Left ventricle myocardium inferior (tissue), 1 donor: ENCODE data around the gene ULK4. TPM values are rescaled to one million over a fixed set of nuclear protein-coding genes. Genes with fewer than 3 reads are reported as not detected.

Experiments
- DNase-seq: peaks from one replicate; pipeline ENCODE4 v3.0.0-alpha.2; 2020
- H3K27ac ChIP-seq: fragments of 200-600 bp; replicated peaks from 2 replicates; pipeline ENCODE4 v1.8.0; 2021
- H3K27me3 ChIP-seq: fragments of 200-600 bp; 2 replicates; pipeline ENCODE4 v1.8.0; 2021; ENCODE audit warnings: low read depth
- H3K36me3 ChIP-seq: fragments of 200-600 bp; 2 replicates; pipeline ENCODE4 v1.8.0; 2021
- H3K4me1 ChIP-seq: fragments of 200-600 bp; 2 replicates; pipeline ENCODE4 v1.8.0; 2021
- H3K4me3 ChIP-seq: fragments of 200-600 bp; 2 replicates; pipeline ENCODE4 v1.8.0; 2021; ENCODE audit warnings: mild to moderate bottlenecking, moderate library complexity
- H3K9me3 ChIP-seq: fragments of 200-600 bp; replicated peaks from 2 replicates; pipeline ENCODE4 v1.8.0; 2021
- CTCF ChIP-seq: fragments of 200-600 bp; IDR thresholded peaks from 2 replicates; pipeline ENCODE4 v1.8.0; 2021; ENCODE audit warnings: antibody characterized with exemption, mild to moderate bottlenecking, borderline replicate concordance
- intact Hi-C: fragments of 100-400 bp; cut with micrococcal nuclease; formaldehyde crosslinking; loops from one replicate; pipeline ENCODE4 v1.11.0; 2022
- total RNA-seq: library from RNA; stranded (reverse); fragmentation: NEBNext Ultra II Directional; extraction: Animal tissue kit (Norgen Biotek cat#: 25700); gene quantifications from one replicate; pipeline ENCODE4 v1.2.1, GENCODE V29; 2021
- donor health status: DM: no; HTN: yes; CAD: no; lungs with severe emphysema.

The ULK4 gene
- total RNA-seq, 1 donor from 2014 or later = 1.8 TPM

- no peak for TF ChIP-seq CTCF
- Histone ChIP-seq H3K4me3 (no peak overlapping the region), H3K27ac (no peak overlapping the region), H3K27me3 (no peaks in the 10 kb centered on the region), H3K9me3 (peaks cover 42% of the 10 kb centered on the region), H3K4me1 (no peaks in the 10 kb centered on the region), H3K36me3 (no peaks in the 10 kb centered on the region)
- intact Hi-C loops = no loop called here
- no peak for DNase-seq
Measured at GRCh38 chr3:41508063-41508696, 453.7 kb downstream of the ULK4 start.

GRCh38 chr3:41507336-41508062 is 454.4 kb downstream of the ULK4 start:
- DNase-seq = no peak
- H3K9me3 ChIP-seq = peaks cover 36% of the 10 kb centered on the region
- H3K36me3 ChIP-seq = no peaks in the 10 kb centered on the region
- intact Hi-C loops = no loop called here
- no peak overlapping the region for H3K27ac ChIP-seq
- H3K4me3 ChIP-seq = no peak overlapping the region
- no peaks in the 10 kb centered on the region for H3K27me3 ChIP-seq
- no peaks in the 10 kb centered on the region for H3K4me1 ChIP-seq
- TF ChIP-seq CTCF = no peak

DNA sequence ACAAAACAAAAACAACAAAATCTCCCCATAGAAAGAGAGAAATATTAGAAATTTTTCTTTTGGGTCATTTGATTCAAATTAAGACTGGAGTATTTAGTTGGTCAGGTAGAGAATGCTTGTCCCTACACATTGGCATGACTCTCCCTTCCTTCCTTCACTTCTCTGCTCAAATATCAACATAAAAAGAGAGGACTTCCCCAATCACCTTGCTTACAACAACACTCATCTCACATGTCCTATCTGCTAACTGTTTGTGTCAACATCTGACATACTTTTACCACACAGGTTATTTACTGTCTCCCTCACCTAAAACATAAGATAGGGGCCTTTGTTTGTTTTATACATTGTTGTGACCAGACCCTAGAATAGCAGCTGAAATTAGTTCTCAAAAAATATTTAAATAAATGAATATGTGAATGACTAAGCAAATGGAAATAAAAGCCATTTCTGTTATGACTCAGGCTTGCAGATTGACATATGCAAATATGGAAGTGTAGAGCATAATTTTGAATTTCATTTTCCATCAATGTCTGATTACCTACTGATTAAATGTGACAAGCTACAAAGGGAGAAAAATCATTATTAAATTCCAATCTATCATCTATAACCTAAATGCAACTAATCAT is 457.8 kb downstream of the ULK4 start:
- Histone ChIP-seq H3K36me3 (no peaks in the 10 kb centered on the region), H3K4me3 (no peak overlapping the region), H3K27me3 (no peaks in the 10 kb centered on the region), H3K4me1 (no peaks in the 10 kb centered on the region), H3K27ac (no peak overlapping the region), H3K9me3 (peaks cover 10% of the 10 kb centered on the region)
- intact Hi-C loops = no loop called here
- no peak for TF ChIP-seq CTCF
- DNase-seq = no peak

- no peak for DNase-seq
- H3K27ac ChIP-seq = no peak overlapping the region
- H3K9me3 ChIP-seq = no peaks in the 10 kb centered on the region
- no peaks in the 10 kb centered on the region for H3K36me3 ChIP-seq
- H3K4me1 ChIP-seq = no peaks in the 10 kb centered on the region
- TF ChIP-seq CTCF = no peak
- H3K27me3 ChIP-seq = no peaks in the 10 kb centered on the region
- intact Hi-C loops = no loop called here
- H3K4me3 ChIP-seq = no peak overlapping the region
Measured at GRCh38 chr3:41502481-41502880, 459.4 kb downstream of the ULK4 start.

DNA sequence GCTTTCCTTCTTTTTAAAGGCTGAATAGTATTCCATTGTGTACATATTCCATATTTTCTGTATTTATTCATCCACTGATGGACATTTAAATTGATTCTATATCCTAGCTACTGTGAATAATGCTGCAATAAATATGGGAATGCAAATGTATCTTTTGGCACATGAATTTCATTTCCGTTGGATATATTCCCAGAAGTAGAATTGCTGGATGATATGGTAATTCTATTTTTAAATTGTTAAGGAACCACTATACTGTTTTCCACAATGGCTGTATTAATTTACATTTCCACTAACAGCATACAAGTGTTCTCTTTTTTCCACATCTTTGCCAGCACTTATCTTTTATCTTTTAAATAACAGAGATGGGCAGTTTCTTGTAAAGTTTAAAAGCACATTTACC is 459.9 kb downstream of the ULK4 start:
- intact Hi-C loops = no loop called here
- H3K36me3 ChIP-seq = no peaks in the 10 kb centered on the region
- TF ChIP-seq CTCF = no peak

More for the DNA sequence above, 459.9 kb downstream of the ULK4 start:
- Histone ChIP-seq H3K27ac (no peak overlapping the region), H3K4me1 (no peaks in the 10 kb centered on the region), H3K27me3 (no peaks in the 10 kb centered on the region), H3K4me3 (no peak overlapping the region), H3K9me3 (no peaks in the 10 kb centered on the region)
- no peak for DNase-seq
